Neural crest cell (in vitro differentiated cells): ENCODE results near the gene SH2D3C. TPM values are rescaled to one million over a fixed set of nuclear protein-coding genes. Genes with fewer than 3 reads are reported as not detected.

ENCODE experiments used
- DNase-seq: peaks from one replicate; pipeline ENCODE4 v3.0.0; 2021; ENCODE audit warnings: low read depth, mixed read lengths, low spot score
- H3K27ac Mint-ChIP-seq: one replicate; pipeline ENCODE4 v1.8.0; 2021; ENCODE audit warnings: mild to moderate bottlenecking, mixed read lengths; ENCODE audit not compliant: unreplicated experiment
- H3K27me3 Mint-ChIP-seq: 2 replicates; pipeline ENCODE4 v1.8.0; 2021; ENCODE audit warnings: low read depth, mild to moderate bottlenecking, mixed read lengths
- H3K36me3 Mint-ChIP-seq: 2 replicates; pipeline ENCODE4 v1.8.0; 2021; ENCODE audit warnings: low read depth, mild to moderate bottlenecking, mixed read lengths
- H3K4me1 Mint-ChIP-seq: 2 replicates; pipeline ENCODE4 v1.8.0; 2021; ENCODE audit warnings: mixed read lengths
- H3K4me3 Mint-ChIP-seq: one replicate; pipeline ENCODE4 v1.8.0; 2021; ENCODE audit warnings: mild to moderate bottlenecking, mixed read lengths
- H3K9me3 Mint-ChIP-seq: 2 replicates; pipeline ENCODE4 v1.8.0; 2021; ENCODE audit warnings: mixed read lengths
- CTCF ChIP-seq: fragments of 200-600 bp; sonication (generic); conservative IDR thresholded peaks from 2 replicates; pipeline ENCODE4 v1.5.0; 2021; ENCODE audit warnings: antibody characterized with exemption, mild to moderate bottlenecking
- total RNA-seq: library from RNA; stranded (reverse); gene quantifications from 2 replicates; pipeline ENCODE4 v1.2.1, GENCODE V29; 2021

SH2D3C gene
- total RNA-seq, 1 donor from 2014 or later, result 7.2 TPM

GRCh38 chr9:127818574-127818973, 40.1 kb upstream of the SH2D3C start:
- TF ChIP-seq CTCF, result no peak
- Mint-ChIP-seq H3K4me1 (peaks cover 10% of the 10 kb centered on the region), H3K27ac (peak overlapping the region; percentile 13), H3K36me3 (no peaks in the 10 kb centered on the region), H3K27me3 (no peaks in the 10 kb centered on the region), H3K9me3 (no peaks in the 10 kb centered on the region), H3K4me3 (no peak overlapping the region)
- DNase-seq, result no peak

- Mint-ChIP-seq H3K4me1 (peaks cover 12% of the 10 kb centered on the region), H3K27me3 (no peaks in the 10 kb centered on the region), H3K36me3 (no peaks in the 10 kb centered on the region), H3K9me3 (no peaks in the 10 kb centered on the region), H3K4me3 (no peak overlapping the region), H3K27ac (no peak overlapping the region)
- no peak for TF ChIP-seq CTCF
- no peak for DNase-seq
These were observed 39.5 kb upstream of the SH2D3C start for GRCh38 chr9:127817881-127818434.

GRCh38 chr9:127816728-127817127, 38.3 kb upstream of the SH2D3C start:
- no peaks in the 10 kb centered on the region for H3K9me3 Mint-ChIP-seq
- peaks cover 12% of the 10 kb centered on the region for H3K4me1 Mint-ChIP-seq
- H3K27ac Mint-ChIP-seq, result no peak overlapping the region
- no peaks in the 10 kb centered on the region for H3K36me3 Mint-ChIP-seq
- H3K27me3 Mint-ChIP-seq, result no peaks in the 10 kb centered on the region
- H3K4me3 Mint-ChIP-seq, result no peak overlapping the region
- DNase-seq, result no peak
- no peak for TF ChIP-seq CTCF

- Mint-ChIP-seq H3K27me3 (no peaks in the 10 kb centered on the region), H3K4me1 (peaks cover 12% of the 10 kb centered on the region), H3K4me3 (no peak overlapping the region), H3K9me3 (no peaks in the 10 kb centered on the region), H3K27ac (no peak overlapping the region), H3K36me3 (no peaks in the 10 kb centered on the region)
- TF ChIP-seq CTCF, result no peak
- no peak for DNase-seq
These were observed 37.9 kb upstream of the SH2D3C start for GRCh38 chr9:127816362-127816725.

- Mint-ChIP-seq H3K4me3 (no peak overlapping the region), H3K4me1 (peaks cover 12% of the 10 kb centered on the region), H3K27ac (peak overlapping the region; percentile 71), H3K36me3 (no peaks in the 10 kb centered on the region), H3K27me3 (no peaks in the 10 kb centered on the region), H3K9me3 (no peaks in the 10 kb centered on the region)
- no peak for TF ChIP-seq CTCF
- no peak for DNase-seq
These were observed 37.3 kb upstream of the SH2D3C start for GRCh38 chr9:127815512-127816361.
